Hippocampal formation (tissue), 2 donors: ENCODE data around the gene WSCD1.

ENCODE experiments used
- DNase-seq, 2 donors: peaks; one replicate each; lab custom pipeline; 2025; lab: John Stamatoyannopoulos, UW

WSCD1 gene

DNA sequence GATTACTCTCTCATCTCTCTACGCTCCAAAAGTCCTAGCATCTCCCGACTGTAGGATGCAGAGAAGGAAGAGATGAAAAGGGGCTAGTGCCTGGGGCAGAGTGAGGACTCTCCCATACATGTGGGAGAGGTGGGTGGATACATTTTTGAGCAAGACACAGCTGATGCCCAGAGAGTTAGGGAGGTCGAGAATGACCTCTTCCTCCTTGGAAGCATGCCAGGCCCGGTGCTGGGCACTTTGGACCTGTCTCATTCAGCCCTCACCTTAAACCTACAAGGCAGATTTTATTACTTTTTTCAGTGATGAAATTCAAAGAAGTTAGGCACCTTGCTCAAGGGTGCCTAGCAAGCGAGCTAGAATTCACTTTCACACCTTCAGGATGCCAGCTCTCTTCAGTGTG lies 38.2 kb downstream of the WSCD1 start:
- DNase-seq: no peak

DNA sequence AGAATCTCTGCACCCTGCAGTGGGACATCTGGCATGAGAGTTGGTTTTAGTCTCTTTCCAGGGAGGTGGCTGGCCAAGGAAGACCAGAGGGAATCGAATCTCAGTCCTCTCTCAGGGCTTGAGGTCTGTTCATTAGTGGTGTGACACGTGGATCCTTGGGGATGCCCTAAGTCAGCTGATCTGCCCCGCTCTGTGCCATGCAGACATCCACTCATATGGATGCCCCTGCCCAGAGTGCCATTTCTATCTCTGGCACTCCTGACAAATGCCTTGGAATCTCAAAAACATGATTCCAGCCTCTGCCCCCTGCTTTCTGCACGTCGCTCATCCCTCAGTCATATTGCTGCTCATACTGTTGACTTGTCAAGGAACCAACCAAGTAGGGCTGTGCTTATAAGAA lies 38.8 kb downstream of the WSCD1 start:
- no peak for DNase-seq

DNA sequence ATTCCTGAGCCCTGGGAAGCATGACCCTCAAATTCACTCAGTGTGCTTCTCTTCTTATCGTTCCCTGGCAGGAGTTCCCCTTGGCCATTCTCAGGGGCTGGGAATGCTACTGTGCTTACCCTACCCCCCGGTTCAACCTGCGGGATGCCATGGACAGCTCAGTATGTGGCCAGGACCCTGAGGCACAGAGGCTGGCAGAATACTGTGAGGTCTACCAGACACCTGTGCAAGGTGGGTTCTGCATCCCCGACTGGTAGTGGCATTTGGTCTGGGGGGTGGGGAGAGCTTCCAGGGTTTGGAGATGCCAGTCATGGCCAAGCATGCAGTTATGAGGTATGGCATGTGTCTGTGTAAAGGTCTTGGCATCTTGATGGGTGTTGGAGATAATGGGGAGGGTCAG lies 39.4 kb downstream of the WSCD1 start:
- no peak for DNase-seq

DNA sequence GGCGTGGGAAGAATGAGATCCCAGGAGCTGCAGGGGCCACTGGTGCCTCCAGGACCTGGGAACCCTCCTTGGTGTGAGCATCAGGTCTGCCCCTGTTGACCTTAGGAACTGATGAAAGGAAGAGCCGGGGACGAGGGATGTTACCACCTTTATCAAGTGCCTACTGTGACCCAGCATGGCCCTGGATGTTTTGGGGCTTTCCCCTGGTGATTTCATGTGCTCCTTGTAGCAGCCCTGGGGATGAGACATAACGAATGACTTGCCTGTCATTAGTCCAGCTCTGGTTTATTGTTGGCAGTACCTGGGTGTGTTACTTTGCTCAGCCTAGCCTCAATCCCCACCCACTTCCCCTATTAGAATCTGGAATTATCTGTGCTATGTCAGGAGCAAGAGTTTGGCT lies 39.9 kb downstream of the WSCD1 start:
- DNase-seq: no peak

DNA sequence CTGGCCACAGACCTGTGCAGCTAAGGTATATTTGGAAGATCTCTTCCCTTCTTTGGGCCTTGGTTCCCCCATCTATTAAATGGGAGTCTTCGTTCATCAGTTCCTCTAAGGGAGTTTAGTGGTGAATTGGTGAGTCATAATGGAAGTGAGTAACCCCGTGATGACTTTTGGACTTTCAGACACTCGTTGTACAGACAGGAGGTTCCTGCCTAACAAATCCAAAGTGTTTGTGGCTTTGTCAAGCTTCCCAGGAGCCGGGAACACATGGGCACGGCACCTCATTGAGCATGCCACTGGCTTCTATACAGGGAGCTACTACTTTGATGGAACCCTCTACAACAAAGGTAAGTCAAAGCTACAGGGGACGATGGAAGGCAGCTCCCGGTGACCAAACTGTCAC lies 40.4 kb downstream of the WSCD1 start:
- no peak for DNase-seq

DNA sequence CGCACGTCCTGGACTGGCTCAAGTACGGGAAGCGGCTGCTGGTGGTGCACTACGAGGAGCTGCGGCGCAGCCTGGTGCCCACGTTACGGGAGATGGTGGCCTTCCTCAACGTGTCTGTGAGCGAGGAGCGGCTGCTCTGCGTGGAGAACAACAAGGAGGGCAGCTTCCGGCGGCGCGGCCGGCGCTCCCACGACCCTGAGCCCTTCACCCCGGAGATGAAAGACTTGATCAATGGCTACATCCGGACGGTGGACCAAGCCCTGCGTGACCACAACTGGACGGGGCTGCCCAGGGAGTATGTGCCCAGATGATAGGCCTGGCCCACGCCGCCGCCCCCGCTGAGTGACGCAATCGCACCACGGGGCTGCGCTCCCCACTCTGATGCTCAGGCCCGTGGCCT lies 50.2 kb downstream of the WSCD1 start:
- DNase-seq: no peak

DNA sequence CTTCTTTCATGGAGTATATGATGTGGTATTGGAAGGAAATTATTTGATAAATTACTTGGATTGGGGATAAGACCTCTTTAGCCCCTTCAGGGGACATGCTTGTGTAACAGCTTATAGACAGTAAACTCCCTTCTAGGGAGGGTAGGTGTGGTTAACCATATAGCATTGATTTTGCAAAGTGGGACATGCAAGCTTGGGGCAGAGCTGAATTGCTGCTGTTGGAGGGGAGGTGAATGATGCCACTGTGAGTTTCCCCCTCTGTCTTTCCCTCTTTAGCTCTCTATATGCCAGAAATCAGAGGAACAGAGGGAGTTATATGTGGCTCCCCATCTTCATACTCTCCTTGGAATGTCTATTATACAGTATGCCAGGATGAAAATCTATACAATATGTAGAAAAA lies 54.7 kb downstream of the WSCD1 start:
- no peak for DNase-seq

DNA sequence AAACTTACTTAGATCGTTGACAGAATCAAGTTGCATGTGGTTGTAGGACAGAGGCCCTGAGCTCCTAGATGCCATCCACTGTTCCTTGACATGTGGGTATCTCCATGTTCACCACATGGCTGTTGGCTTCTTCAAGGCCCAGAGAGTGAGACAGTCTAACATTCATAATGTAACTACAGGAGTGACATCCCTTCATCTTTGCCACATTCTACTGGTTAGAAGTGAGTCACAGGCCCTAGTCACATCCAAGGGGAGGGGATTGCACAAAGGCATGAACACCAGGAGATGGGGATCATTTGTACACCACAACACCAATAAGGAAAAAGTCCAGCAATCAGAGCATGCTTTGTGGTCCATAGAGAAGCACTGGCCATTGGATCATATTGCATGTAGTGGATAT lies 56.6 kb downstream of the WSCD1 start:
- no peak for DNase-seq

DNA sequence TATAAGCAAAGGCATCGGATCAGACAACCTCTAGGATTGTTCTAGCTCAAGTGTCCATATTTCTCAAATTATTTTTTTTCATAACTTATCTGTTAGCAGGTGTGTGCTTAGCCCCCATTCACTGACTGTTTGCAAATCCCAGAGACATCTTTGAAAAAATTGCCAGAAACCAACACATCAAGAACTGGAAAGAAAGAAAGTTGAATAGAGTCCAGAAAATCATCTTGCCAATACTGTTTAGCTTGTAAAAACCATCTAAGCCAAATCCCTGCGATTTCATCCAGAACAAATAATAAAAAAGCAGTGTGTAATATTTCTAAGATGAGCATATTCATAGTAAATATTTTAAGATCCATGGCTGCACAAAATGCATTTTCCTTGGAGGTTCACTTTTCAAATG lies 64.5 kb downstream of the WSCD1 start:
- DNase-seq: no peak

DNA sequence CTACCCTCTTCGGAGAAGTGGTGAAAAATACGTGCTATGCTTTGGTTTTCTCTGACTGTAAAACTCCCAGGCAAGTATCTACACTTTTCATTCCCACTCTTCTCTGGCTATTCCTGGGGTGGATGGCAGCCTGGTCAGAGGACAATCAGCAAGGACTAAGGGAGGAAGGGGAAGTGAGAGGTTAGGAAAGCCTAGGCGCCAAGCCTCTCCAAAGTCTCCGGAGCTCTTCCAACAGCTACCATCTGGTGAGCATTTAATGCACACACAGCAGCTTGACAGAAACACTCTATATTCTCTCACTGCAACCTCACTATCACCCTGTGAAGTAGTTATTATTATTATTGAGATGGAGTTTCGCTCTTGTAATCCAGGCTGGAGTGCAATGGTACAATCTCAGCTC lies 65.1 kb downstream of the WSCD1 start:
- DNase-seq: no peak

DNA sequence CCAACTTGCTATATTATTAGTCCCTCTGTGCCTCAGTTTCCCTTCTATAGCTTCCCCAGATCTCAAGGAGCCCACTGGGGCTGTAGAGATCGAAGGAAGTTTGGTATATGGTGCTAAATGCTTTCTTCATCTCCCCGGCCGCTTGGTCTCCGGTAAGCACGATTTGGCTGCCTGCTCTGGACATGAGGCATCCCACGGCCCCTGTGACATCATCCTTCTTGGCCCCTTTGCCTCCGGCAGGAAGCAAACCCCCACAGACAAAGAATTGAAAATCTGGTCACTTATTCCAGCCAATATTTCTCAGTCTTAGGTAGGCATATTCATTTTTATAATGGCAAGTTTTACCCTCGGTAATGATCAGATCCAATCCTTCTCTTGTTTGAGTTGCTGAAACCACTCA lies 65.8 kb downstream of the WSCD1 start:
- no peak for DNase-seq

DNA sequence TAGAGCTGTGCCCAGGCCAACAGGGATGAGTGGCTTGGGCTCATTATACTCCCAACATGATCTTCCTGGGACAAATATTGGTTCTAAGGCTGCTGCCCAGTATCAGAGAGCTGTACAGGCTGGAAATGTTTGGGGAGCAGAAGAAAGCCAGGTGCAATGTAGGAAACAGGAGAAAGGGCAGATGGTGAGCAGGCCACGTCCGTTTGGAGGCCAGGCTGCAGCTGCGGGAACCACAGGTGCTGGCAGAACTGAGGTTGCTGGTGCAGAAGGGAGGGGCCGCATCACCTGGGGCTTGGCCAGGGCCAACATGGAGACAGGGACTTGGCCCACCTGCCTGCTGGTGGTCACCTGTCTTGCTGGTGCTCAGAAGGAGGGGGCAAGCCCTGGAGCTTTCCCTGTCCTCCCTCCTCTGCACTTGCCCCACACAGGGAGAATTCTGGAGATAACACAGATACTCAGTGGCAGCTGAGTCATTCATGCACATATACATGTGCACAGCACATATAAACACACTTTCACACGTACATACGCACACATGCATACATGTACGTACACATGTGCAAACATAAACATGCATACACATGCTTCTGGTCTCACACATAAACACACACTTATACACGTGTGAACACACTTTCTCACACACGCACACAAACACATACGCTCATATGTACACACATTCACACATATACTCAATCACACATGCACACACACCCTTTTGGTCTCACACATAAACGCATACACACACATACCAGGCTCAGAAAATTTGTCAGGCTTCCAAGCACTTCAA lies 67.7 kb downstream of the WSCD1 start:
- no peak for DNase-seq

DNA sequence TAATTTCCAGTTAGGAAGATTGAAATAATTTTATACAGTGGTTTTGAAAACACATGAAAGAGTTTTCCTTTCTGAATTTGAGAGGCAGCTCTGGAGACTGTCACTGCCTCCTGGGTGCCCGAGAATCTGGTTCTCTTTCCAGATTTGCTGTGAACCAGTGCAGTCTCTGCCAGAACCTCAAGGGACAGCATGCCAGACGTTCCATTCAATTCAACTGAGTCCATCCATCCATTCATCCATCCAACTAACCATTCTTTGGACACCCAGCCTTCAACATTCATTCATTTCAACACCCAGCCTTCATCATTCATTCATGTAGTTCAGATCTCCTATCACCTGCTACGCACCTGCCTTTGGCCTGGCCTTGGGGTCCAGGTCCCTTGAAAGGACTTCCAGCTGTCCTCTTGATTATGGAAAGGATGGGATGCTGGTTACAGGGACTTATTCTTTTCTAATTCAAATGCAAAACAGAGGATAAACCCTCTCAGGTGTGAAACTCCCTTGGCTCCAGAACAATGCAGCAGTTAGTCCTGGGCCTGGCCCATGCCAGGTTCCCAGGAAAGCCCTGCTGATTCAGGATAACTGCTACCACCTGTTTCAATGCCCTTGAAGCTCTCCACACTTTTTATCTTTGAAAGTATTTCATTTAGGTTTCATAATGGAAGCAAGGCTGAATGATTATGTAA lies 68.7 kb downstream of the WSCD1 start:
- DNase-seq: no peak

DNA sequence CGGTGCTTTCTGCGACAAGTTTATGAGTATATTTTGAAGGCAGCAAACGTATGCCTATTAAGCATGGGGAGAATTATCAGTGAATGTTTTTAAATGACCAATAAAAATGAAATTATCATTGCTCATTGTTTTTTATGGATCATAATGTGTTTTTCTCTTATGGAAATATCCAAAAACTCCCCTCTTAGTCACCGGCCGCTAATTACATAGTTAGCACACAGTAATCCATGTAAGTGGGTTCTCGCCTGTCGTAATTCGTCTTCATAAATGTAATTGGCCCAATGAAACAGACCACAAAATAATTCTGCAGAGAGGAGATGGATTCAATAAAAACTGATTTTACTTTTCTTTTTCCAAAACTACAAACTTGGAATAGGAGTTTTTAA lies 69.3 kb downstream of the WSCD1 start:
- no peak for DNase-seq

DNA sequence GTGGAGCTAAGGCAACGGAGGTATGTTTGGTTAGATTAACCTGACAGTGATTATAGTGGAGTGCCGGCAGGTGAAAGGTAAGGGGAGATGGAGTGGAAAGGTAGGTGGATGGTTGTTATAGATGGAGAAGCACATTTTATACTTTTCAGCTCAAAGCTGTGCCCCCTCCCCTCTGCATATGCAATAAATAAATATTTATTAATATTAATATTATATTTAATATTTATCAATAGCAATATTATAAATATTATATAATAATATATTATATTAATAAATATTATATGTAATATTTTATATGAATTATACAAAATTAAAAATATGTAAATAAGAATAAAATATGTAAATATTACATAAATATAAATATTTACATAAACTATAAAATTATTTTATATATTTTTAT lies 70.0 kb downstream of the WSCD1 start:
- DNase-seq: no peak

DNA sequence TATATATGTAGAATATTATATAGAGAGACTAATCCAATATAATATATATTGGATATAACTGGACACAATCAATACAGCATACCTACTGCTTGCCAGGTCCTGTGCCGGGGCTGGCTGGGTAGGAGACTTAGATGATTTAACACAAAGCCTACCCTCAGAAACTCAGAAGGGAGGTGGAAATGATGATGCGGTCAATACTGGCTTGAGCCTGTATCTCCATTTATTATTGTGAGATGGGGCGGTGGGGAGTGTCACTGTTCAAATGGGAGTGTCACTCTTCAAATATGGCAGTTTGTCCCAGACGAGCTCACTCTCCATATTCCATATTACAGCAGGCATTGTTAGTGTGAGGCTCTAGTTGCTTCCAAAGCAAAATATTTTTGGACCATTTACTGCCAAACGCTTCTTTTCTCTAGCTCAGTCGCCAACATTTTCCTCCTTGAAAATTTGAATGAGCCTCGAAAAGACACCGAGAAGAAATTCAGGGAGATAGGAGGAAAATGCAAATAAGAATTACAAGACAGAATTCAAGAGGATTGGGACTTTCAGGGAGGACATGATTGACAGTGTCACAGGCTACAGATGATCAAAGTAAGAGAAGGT lies 70.7 kb downstream of the WSCD1 start:
- no peak for DNase-seq

DNA sequence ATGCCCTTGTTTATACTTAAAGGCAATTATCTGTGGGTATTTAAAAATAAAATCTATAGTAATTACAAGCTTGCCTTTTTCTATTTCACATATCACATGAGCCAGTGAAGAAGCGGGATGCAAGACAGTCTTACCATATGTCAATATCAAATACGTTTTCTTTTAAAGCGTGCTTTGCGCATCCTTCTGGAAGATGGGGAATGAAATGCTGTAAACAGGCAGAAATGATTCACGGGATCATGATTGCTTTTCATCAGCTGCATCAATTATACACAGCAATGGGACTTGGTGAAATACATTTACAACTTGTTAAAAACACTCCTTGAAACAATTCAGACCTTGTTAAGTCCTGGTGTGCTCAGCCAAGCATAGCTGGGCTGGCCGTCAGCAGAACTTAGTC lies 72.5 kb downstream of the WSCD1 start:
- DNase-seq: no peak

DNA sequence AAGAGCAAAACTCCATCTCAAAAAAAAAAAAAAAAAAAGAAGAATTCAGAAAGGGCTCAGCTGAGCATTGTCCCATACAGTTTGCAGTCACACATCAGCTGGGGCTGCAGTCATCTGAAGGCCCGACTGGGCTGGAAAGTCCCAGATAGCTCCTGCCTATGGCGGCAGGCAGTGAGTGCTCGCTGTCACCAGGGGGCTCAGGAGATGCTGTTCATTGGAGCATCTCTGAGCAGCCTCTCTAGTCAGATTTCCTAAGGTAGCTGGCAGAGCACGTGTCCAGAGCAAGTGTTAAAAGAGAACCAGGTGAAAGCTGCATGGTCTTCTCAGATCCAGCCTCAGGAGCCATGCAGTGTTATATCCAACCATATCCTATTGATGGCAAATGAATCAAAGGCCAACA lies 75.8 kb downstream of the WSCD1 start:
- DNase-seq: no peak

DNA sequence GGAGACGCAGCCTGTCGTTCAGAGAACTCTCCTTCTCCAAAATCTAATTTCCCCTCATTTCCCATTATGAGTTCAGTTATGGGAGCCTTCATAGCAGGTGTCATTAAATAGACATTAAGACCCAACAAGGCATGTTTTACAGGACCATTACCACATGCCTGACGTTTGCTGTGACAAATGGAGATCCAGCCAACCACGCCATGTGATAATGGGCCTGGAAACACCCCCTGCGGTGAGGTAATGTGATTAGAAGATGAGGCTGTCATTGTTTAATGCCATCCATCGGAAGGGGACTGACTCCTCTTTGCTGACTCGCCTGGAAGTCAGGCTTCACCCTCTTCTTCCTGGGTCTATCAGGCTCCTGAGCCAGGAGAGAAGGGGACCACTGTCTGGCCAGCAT lies 76.9 kb downstream of the WSCD1 start:
- DNase-seq: no peak

DNA sequence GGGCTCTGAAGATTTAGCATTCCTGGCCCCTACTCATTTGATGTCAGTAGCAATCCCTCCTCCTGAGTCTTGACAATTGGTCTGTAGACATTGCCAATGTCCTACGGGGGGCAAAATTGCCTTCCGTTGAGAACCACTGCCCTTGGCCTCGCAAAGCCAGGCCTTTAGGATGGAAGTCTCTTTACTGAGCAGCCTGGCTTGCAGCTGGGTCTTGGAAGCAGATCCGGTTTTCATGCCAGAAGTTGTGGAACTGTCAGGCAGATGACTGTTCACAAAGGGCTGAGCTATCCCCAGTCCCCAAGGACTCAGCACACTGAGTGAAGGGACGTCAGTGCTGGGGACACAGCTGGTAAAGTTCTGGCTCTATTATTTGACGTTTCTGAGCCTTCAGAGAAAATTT lies 83.2 kb downstream of the WSCD1 start:
- DNase-seq: no peak

DNA sequence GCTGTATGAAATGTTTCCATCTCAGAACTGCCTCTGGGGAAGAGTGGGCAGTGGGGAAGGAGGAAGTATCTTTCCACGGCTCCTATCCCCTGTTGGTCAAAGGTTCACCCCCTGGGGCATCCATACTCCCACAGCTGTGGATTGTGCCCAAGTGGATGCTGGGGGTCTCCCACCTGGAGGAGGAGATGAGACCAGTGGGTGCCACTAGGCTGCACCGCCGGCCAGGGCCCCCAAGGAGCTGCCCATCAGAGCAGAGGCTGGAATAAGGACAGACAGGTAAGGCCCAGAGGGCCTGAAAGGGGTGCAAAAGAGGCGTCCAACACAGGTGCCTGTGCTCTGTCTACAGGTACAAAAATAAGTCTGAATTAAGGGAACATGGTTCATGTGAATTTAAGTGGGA lies 87.5 kb downstream of the WSCD1 start:
- no peak for DNase-seq

DNA sequence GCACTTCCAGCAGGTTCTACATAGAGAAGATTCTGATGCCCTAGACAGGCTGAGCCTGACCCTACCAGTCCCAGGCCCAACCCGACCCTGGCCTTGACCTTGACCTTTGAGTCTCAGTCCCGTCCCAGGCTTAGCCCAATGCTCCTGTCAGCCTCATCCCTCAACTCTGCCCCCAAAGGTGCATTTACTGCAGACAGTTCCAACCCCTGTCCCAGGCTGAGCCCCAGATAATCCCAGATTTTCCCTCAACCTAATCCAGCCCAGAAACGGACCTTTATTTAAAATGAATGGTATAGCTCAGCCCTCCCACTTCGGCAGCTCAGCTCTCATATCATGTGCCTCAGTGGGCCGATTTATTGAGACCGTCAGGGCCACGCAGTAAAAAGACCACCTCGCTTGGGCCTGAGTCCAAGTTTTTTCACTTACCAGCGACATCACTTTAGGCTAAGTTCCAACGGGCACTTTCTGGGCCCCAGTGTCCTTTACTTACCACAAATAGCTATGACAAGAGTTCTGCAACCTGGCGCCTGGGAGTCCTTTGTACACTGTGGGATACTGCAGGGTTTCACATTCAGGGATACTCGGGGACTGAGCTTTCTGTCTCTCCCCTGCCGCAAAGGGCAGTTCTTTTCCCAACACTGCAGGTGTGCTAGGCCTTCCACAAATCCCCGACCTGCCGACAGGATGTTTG lies 89.5 kb downstream of the WSCD1 start:
- DNase-seq: no peak

DNA sequence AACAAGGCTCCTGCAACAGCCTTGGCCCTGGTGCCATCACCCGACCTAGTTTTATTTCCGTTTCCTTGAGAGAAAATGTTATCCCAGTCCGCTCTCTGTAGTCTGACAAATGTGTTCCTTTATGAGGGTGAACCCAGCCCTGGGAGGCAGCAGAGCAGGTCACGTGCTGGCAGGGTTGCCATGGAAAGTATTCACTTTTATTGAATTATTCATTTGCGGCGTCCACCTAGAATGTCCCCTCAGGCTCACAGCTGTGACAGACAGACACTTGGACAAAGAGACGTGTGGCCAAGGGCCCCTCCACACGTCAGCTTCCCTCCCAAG lies 90.0 kb downstream of the WSCD1 start:
- no peak for DNase-seq
